HL-60 (cell line): ENCODE data around the gene IMP3.

Experiments used
- POLR2AphosphoS5 ChIP-seq: IDR thresholded peaks from 2 replicates; pipeline ENCODE4 v1.6.1; 2012; ENCODE audit warnings: low read depth
- TF ChIP-seq, protein P1 (sequence below): IDR thresholded peaks from one replicate; pipeline ENCODE4 v1.5.1; 2011; ENCODE audit warnings: low read length, control low read depth, inconsistent platforms; ENCODE audit not compliant: insufficient read depth

DNA sequence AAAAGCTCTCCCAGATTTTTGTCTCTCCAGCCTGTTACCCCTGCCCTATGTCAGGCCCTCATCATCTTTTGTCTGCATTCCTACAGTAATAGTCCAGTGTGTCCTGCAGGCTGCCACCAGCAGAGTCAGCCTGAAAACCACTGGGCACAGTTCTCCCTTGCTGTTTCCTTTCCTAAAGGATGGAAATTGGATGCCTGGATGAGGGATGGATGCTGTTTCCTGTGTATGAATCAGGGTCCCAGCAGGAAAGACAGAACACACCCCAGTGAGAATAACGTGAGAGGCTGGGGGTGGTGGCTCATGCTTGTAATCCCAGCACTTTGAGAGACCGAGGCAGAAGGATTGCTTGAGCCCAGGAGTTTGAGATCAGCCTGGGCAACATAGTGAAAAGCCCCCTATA, 4.4 kb upstream of the IMP3 start:
- TF ChIP-seq, protein P1, sequence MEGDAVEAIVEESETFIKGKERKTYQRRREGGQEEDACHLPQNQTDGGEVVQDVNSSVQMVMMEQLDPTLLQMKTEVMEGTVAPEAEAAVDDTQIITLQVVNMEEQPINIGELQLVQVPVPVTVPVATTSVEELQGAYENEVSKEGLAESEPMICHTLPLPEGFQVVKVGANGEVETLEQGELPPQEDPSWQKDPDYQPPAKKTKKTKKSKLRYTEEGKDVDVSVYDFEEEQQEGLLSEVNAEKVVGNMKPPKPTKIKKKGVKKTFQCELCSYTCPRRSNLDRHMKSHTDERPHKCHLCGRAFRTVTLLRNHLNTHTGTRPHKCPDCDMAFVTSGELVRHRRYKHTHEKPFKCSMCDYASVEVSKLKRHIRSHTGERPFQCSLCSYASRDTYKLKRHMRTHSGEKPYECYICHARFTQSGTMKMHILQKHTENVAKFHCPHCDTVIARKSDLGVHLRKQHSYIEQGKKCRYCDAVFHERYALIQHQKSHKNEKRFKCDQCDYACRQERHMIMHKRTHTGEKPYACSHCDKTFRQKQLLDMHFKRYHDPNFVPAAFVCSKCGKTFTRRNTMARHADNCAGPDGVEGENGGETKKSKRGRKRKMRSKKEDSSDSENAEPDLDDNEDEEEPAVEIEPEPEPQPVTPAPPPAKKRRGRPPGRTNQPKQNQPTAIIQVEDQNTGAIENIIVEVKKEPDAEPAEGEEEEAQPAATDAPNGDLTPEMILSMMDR: no peak
- no peak for TF ChIP-seq POLR2AphosphoS5
